Esophagus muscularis mucosa (tissue), 4 donors: ENCODE results near the gene CNIH3. TPM values are rescaled to one million over a fixed set of nuclear protein-coding genes. Genes with fewer than 3 reads are reported as not detected.
"Not testable (repeated sequence)": the region's sequence is repeated elsewhere in the genome, so short reads cannot be mapped to it uniquely, and the experiment has no call there.

ENCODE experiments used
- DNase-seq: peaks from one replicate; pipeline ENCODE4 v3.0.0-alpha.2; 2017; ENCODE audit errors: extremely low spot score
- H3K27ac ChIP-seq, 4 donors: fragments of 200-600 bp; sonication (generic); replicated peaks in 1 of 4; 1 replicate in 3 of 4; 2 replicates in 1 of 4; pipeline ENCODE4 v1.5.1; 2016 to 2019; ENCODE audit warnings: mild to moderate bottlenecking in 1 of 4
- H3K27me3 ChIP-seq, 4 donors: fragments of 200-600 bp; sonication (generic); one replicate each; pipeline versions ENCODE4 v1.5.1 to v1.6.0; 2016 to 2019
- H3K36me3 ChIP-seq, 4 donors: fragments of 200-600 bp; sonication (generic); one replicate each; pipeline ENCODE4 v1.5.1; 2016 to 2019
- H3K4me1 ChIP-seq, 4 donors: fragments of 200-600 bp; sonication (generic); one replicate each; pipeline ENCODE4 v1.5.1; 2016 to 2019
- H3K4me3 ChIP-seq, 4 donors: fragments of 200-600 bp; sonication (generic); 1 replicate in 2 of 4; 2 replicates in 2 of 4; pipeline ENCODE4 v1.5.1; 2016 to 2019; ENCODE audit warnings: mild to moderate bottlenecking in 4 of 4, moderate library complexity in 1 of 4
- H3K9me3 ChIP-seq, 4 donors: fragments of 200-600 bp; sonication (generic); 1 replicate in 3 of 4; 2 replicates in 1 of 4; pipeline ENCODE4 v1.5.1; 2016 to 2019
- CTCF ChIP-seq, 3 experiments: fragments of 200-600 bp in 2 of 3; fragments of 450-650 bp in 1 of 3; sonication (generic) in 2 of 3; IDR thresholded peaks; one replicate each; pipeline ENCODE4 v1.5.1; 2017 to 2019; ENCODE audit warnings: antibody characterized with exemption in 3 of 3, mild to moderate bottlenecking in 2 of 3, moderate library complexity in 1 of 3
- EP300 ChIP-seq: sonication (generic); formaldehyde crosslinking; IDR thresholded peaks from one replicate; pipeline ENCODE4 v1.6.1; 2017; ENCODE audit warnings: antibody characterized with exemption
- POLR2A ChIP-seq: fragments of 450-650 bp; IDR thresholded peaks from one replicate; pipeline ENCODE4 v1.6.1; 2017; ENCODE audit warnings: antibody characterized with exemption, moderate library complexity, mild to moderate bottlenecking, low read depth
- POLR2AphosphoS5 ChIP-seq, 2 donors: sonication (generic); formaldehyde crosslinking; IDR thresholded peaks; one replicate each; pipeline ENCODE4 v1.6.1; 2017; ENCODE audit warnings: antibody characterized with exemption in 2 of 2
- WGBS: methylation state at CpG from one replicate; pipeline ENCODE4 v1.1.5; 2018; 5-methylcytosine and 5-hydroxymethylcytosine counted together
- intact Hi-C: fragments of 100-400 bp; cut with DNase I; formaldehyde crosslinking; loops from one replicate; pipeline ENCODE4 v1.15.1; 2023
- total RNA-seq, 4 donors: library from RNA; depleted of rRNA; stranded (reverse); fragments of >200 nt; gene quantifications; one replicate each; pipeline versions ENCODE4 v1.1.0 to v1.2.1, GENCODE V29; 2016

The CNIH3 gene
- total RNA-seq, 4 donors from 2014 or later, result 0.42 to 2.3 (median 1.3) TPM

- Histone ChIP-seq H3K4me3 (no peak overlapping the region), H3K27me3 (no peaks in the 10 kb centered on the region), H3K36me3 (no peaks in the 10 kb centered on the region), H3K27ac (no peak overlapping the region), H3K4me1 (no peaks in the 10 kb centered on the region), H3K9me3 (no peaks in the 10 kb centered on the region)
- no peak for DNase-seq
- WGBS, result 93% methylated on average over 2 of the region's 2 CpGs
- TF ChIP-seq POLR2A, result no peak
- TF ChIP-seq CTCF (IDR thresholded peaks at IDR 0.05), result no peak
- no peak for TF ChIP-seq POLR2AphosphoS5 (IDR thresholded peaks at IDR 0.05)
- TF ChIP-seq EP300, result no peak
- intact Hi-C loops, result no loop called here
Observed at GRCh38 chr1:224679606-224680005, 63.5 kb downstream of the CNIH3 start.

DNA sequence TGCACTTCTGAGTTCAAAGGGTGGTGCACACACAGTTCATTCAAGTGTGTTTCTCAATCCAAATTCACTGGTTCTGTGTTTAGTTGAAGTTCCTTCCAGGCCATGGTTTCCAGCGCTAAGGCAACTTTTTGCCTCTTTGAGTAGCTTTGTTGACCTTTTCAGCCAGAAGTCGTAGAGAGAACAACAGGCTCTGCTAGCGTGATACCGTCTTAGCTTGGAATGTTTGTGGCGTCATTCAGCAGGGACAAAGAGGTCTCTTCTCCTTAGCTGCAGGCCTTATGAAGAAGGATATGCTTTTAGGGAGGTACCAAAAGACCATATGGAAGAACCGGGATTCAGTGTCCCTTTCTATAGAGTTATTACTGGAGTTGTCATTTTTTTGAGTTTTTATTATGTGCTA is 65.7 kb downstream of the CNIH3 start:
- no peak for TF ChIP-seq EP300
- no peak for TF ChIP-seq CTCF (IDR thresholded peaks at IDR 0.05)
- H3K4me3 ChIP-seq, result no peak overlapping the region
- intact Hi-C loops, result no loop called here
- H3K27me3 ChIP-seq, result no peaks in the 10 kb centered on the region
- H3K36me3 ChIP-seq, result no peaks in the 10 kb centered on the region
- peaks cover 0 to 6% (median 0%) of the 10 kb centered on the region in 4 donors for H3K9me3 ChIP-seq
- WGBS, result 85% methylated on average over 6 of the region's 6 CpGs
- no peaks in the 10 kb centered on the region for H3K4me1 ChIP-seq
- DNase-seq, result no peak
- H3K27ac ChIP-seq, result no peak overlapping the region

DNA sequence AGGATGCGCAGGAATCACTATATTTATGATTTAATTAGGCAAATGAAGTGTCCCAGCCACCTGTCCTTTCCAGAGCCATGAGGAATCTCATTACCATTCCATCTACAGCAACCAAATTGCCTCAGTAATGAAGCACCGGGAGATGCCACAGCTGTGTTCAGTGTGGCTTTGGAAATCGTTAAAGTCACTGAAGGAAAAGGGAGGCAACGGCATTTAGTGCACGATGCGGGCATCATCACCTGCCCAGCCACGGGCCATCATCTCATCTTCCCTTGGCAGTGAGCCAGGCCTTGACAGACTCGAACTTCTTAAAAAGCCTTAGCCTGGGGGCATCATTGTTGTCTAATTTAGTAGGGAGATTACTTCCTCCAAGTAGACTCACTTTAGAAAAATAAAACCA is 67.8 kb downstream of the CNIH3 start:
- Histone ChIP-seq H3K4me3 (no peak overlapping the region), H3K9me3 (peaks cover 0 to 6% (median 0%) of the 10 kb centered on the region in 4 donors), H3K27me3 (no peaks in the 10 kb centered on the region), H3K4me1 (no peaks in the 10 kb centered on the region), H3K27ac (no peak overlapping the region), H3K36me3 (no peaks in the 10 kb centered on the region)
- TF ChIP-seq POLR2A, result no peak
- no peak for TF ChIP-seq POLR2AphosphoS5 (IDR thresholded peaks at IDR 0.05)
- intact Hi-C loops, result no loop called here
- DNase-seq, result no peak
- 80% methylated on average over 8 of the region's 8 CpGs for WGBS

GRCh38 chr1:224684979-224685425 is 68.9 kb downstream of the CNIH3 start:
- Histone ChIP-seq H3K4me3 (no peak overlapping the region), H3K27ac (no peak overlapping the region), H3K27me3 (no peaks in the 10 kb centered on the region), H3K36me3 (no peaks in the 10 kb centered on the region), H3K4me1 (no peaks in the 10 kb centered on the region), H3K9me3 (peaks cover 0 to 6% (median 0%) of the 10 kb centered on the region in 4 donors)
- intact Hi-C loops, result no loop called here
- WGBS, result 63% methylated on average over 7 of the region's 7 CpGs
- no peak for DNase-seq
- TF ChIP-seq EP300, result no peak

DNA sequence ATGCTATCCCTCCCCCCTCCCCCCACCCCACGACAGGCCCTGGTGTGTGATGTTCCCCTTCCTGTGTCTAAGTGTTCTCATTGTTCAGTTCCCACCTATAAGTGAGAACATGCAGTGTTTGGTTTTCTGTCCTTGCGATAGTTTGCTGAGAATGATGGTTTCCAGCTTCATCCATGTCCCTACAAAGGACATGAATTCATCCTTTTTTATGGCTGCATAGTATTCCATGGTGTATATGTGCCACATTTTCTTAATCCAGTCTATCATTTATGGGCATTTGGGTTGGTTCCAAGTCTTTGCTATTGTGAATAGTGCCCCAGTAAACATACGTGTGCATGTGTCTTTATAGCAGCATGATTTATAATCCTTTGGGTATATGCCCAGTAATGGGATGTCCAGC is 70.0 kb downstream of the CNIH3 start:
- intact Hi-C loops, DNase-seq, H3K36me3 ChIP-seq, H3K27ac ChIP-seq, H3K9me3 ChIP-seq, H3K4me1 ChIP-seq, H3K4me3 ChIP-seq, H3K27me3 ChIP-seq: not testable (repeated sequence)
- WGBS, result 79% methylated on average over 2 of the region's 3 CpGs

GRCh38 chr1:224687465-224687864 is 71.3 kb downstream of the CNIH3 start:
- TF ChIP-seq EP300 (no peak), POLR2AphosphoS5 (IDR thresholded peaks at IDR 0.05) (no peak), CTCF (IDR thresholded peaks at IDR 0.05) (no peak), POLR2A (no peak)
- peaks cover 0 to 6% (median 0%) of the 10 kb centered on the region in 4 donors for H3K9me3 ChIP-seq
- DNase-seq, result no peak
- no peak overlapping the region for H3K4me3 ChIP-seq
- no peaks in the 10 kb centered on the region for H3K4me1 ChIP-seq
- H3K36me3 ChIP-seq, result no peaks in the 10 kb centered on the region
- no peaks in the 10 kb centered on the region for H3K27me3 ChIP-seq
- intact Hi-C loops, result no loop called here
- WGBS, result 84% methylated on average over 4 of the region's 4 CpGs
- no peak overlapping the region for H3K27ac ChIP-seq
